WERI-Rb-1 (cell line): Measurements from ENCODE around the gene COX19.

Experiments used
- DNase-seq: peaks from one replicate; pipeline ENCODE4 v3.0.0-alpha.2; 2020
- H3K27ac ChIP-seq: fragments of 250-450 bp; sonication (Bioruptor Pico); 2 replicates; pipeline ENCODE4 v1.5.1; 2020; ENCODE audit warnings: mild to moderate bottlenecking, moderate library complexity
- H3K27me3 ChIP-seq: fragments of 250-450 bp; sonication (Bioruptor Pico); 2 replicates; pipeline ENCODE4 v1.5.1; 2021; ENCODE audit warnings: mild to moderate bottlenecking, low read depth, moderate library complexity; ENCODE audit not compliant: insufficient read depth, severe bottlenecking
- H3K36me3 ChIP-seq: fragments of 250-450 bp; sonication (Bioruptor Pico); 2 replicates; pipeline ENCODE4 v1.5.1; 2020; ENCODE audit warnings: mild to moderate bottlenecking, moderate library complexity
- H3K4me3 ChIP-seq: 2 replicates; pipeline ENCODE4 v1.5.1; 2011; ENCODE audit warnings: low read depth, mild to moderate bottlenecking, control low read depth, low read length
- H3K9me3 ChIP-seq: fragments of 250-450 bp; sonication (Bioruptor Pico); 2 replicates; pipeline ENCODE4 v1.5.1; 2021; ENCODE audit warnings: mild to moderate bottlenecking, moderate library complexity; ENCODE audit not compliant: severe bottlenecking
- CTCF ChIP-seq: IDR thresholded peaks from 2 replicates; pipeline ENCODE4 v1.5.1; 2011; ENCODE audit warnings: low read depth, mild to moderate bottlenecking, control low read depth, inconsistent platforms, low read length

COX19 gene

GRCh38 chr7:978049-978346 lies 2.6 kb upstream of the COX19 start:
- TF ChIP-seq CTCF, result no peak
- Histone ChIP-seq H3K4me3 (no peak overlapping the region), H3K9me3 (no peaks in the 10 kb centered on the region), H3K36me3 (peaks cover 10% of the 10 kb centered on the region), H3K27ac (no peak overlapping the region; the same call in 1 of the 2 replicates), H3K27me3 (no peaks in the 10 kb centered on the region)
- DNase-seq, result no peak

GRCh38 chr7:977326-978048 lies 2.1 kb upstream of the COX19 start:
- H3K4me3 ChIP-seq, result no peak overlapping the region
- no peak for DNase-seq
- no peaks in the 10 kb centered on the region for H3K9me3 ChIP-seq
- no peaks in the 10 kb centered on the region for H3K27me3 ChIP-seq
- TF ChIP-seq CTCF, result no peak
- 0 out of 2 replicates have a peak overlapping the region, but pooled peaks have one; percentile 10 for H3K27ac ChIP-seq
- H3K36me3 ChIP-seq, result peaks cover 15% of the 10 kb centered on the region

- no peak for DNase-seq
- no peak overlapping the region for H3K27ac ChIP-seq
- no peaks in the 10 kb centered on the region for H3K9me3 ChIP-seq
- no peak for TF ChIP-seq CTCF
- no peaks in the 10 kb centered on the region for H3K27me3 ChIP-seq
- peaks cover 21% of the 10 kb centered on the region for H3K36me3 ChIP-seq
- H3K4me3 ChIP-seq, result no peak overlapping the region
Observed at GRCh38 chr7:976901-977325, 1.6 kb upstream of the COX19 start.

GRCh38 chr7:975702-976473 lies 539 bp upstream of the COX19 start:
- DNase-seq, result no peak
- Histone ChIP-seq H3K4me3 (no peak overlapping the region), H3K27ac (no peak overlapping the region), H3K36me3 (peaks cover 29% of the 10 kb centered on the region), H3K9me3 (no peaks in the 10 kb centered on the region), H3K27me3 (no peaks in the 10 kb centered on the region)
- TF ChIP-seq CTCF, result no peak

GRCh38 chr7:974172-974571 lies 1.2 kb downstream of the COX19 start:
- Histone ChIP-seq H3K27ac (no peak overlapping the region), H3K4me3 (peak overlapping the region; percentile 98)
- DNase-seq, result no peak

More at GRCh38 chr7:974172-974571, 1.2 kb downstream of the COX19 start:
- Histone ChIP-seq H3K36me3 (peaks cover 40% of the 10 kb centered on the region), H3K27me3 (no peaks in the 10 kb centered on the region), H3K9me3 (no peaks in the 10 kb centered on the region)
- no peak for TF ChIP-seq CTCF
